GM12892 (cell line): ENCODE measurements around the gene TES.
A peak's percentile ranks its signal among the peaks of the same experiment; 100 is the strongest.

ENCODE experiments used
- DNase-seq: peaks from one replicate; pipeline ENCODE4 v3.0.0; 2011; ENCODE audit not compliant: insufficient read length
- FAIRE-seq: peaks from 2 replicates; lab custom pipeline; 2011; peaks lifted over from hg19 to GRCh38; lab: Jason Lieb, UNC
- POLR2A ChIP-seq: IDR thresholded peaks from 2 replicates; pipeline ENCODE4 v1.6.1; 2011; ENCODE audit warnings: low read depth, low read length, control low read depth
- POLR2AphosphoS5 ChIP-seq: IDR thresholded peaks from 2 replicates; pipeline ENCODE4 v1.6.1; 2011; ENCODE audit warnings: low read depth, low read length, control low read depth
- TAF1 ChIP-seq: IDR thresholded peaks from 2 replicates; pipeline ENCODE4 v1.6.1; 2011; ENCODE audit warnings: low read depth, mild to moderate bottlenecking, control low read depth, low read length, borderline replicate concordance

The TES gene

GRCh38 chr7:116226664-116227063 is 16.3 kb downstream of the TES start:
- TF ChIP-seq POLR2AphosphoS5: no peak
- no peak for TF ChIP-seq TAF1
- no peak for TF ChIP-seq POLR2A
- FAIRE-seq (peak; percentile 61), DNase-seq (no peak)

GRCh38 chr7:116227678-116228239 is 17.4 kb downstream of the TES start:
- FAIRE-seq: no peak
- no peak for DNase-seq

GRCh38 chr7:116228241-116228640 is 17.9 kb downstream of the TES start:
- DNase-seq (no peak), FAIRE-seq (no peak)
- no peak for TF ChIP-seq POLR2A

More at GRCh38 chr7:116227678-116228239, 17.4 kb downstream of the TES start:
- TF ChIP-seq POLR2A (no peak), POLR2AphosphoS5 (no peak), TAF1 (no peak)

- DNase-seq (no peak), FAIRE-seq (peak; percentile 21)
- TF ChIP-seq POLR2AphosphoS5 (no peak), POLR2A (no peak), TAF1 (no peak)
Observed at GRCh38 chr7:116229366-116229765, 19.0 kb downstream of the TES start.

- TF ChIP-seq TAF1: no peak
- no peak for TF ChIP-seq POLR2A
- no peak for TF ChIP-seq POLR2AphosphoS5
- no peak for DNase-seq
- no peak for FAIRE-seq
Observed at GRCh38 chr7:116230191-116231005, 20.1 kb downstream of the TES start.

GRCh38 chr7:116231543-116231942 is 21.2 kb downstream of the TES start:
- no peak for TF ChIP-seq TAF1
- no peak for TF ChIP-seq POLR2A
- TF ChIP-seq POLR2AphosphoS5: no peak
- DNase-seq (no peak), FAIRE-seq (no peak)

- no peak for TF ChIP-seq POLR2AphosphoS5
- no peak for TF ChIP-seq TAF1
- TF ChIP-seq POLR2A: no peak
- FAIRE-seq: no peak
- DNase-seq: no peak
Observed at GRCh38 chr7:116231949-116232348, 21.6 kb downstream of the TES start.

GRCh38 chr7:116232350-116232749 is 22.0 kb downstream of the TES start:
- DNase-seq (no peak), FAIRE-seq (no peak)
- no peak for TF ChIP-seq POLR2AphosphoS5
- no peak for TF ChIP-seq TAF1
- no peak for TF ChIP-seq POLR2A

- FAIRE-seq (peak; percentile 54), DNase-seq (no peak)
- TF ChIP-seq POLR2A: no peak
- no peak for TF ChIP-seq TAF1
- no peak for TF ChIP-seq POLR2AphosphoS5
Observed at GRCh38 chr7:116232920-116233319, 22.6 kb downstream of the TES start.

- DNase-seq: no peak
- TF ChIP-seq TAF1 (no peak), POLR2A (no peak), POLR2AphosphoS5 (no peak)
Observed at GRCh38 chr7:116234517-116235200, 24.3 kb downstream of the TES start.

GRCh38 chr7:116235380-116235779 is 25.0 kb downstream of the TES start:
- TF ChIP-seq POLR2AphosphoS5 (no peak), TAF1 (no peak), POLR2A (no peak)
- FAIRE-seq (no peak), DNase-seq (no peak)

More at GRCh38 chr7:116234517-116235200, 24.3 kb downstream of the TES start:
- FAIRE-seq: no peak
